Effector memory CD4-positive, alpha-beta T cell (primary cell): ENCODE measurements around the gene KCNK18.

Experiments
- DNase-seq, 3 donors: peaks; one replicate each; pipeline ENCODE4 v3.0.0-alpha.2; 2020
- H3K27ac ChIP-seq: 2 replicates; pipeline ENCODE4 v1.7.0; 2013; ENCODE audit warnings: mild to moderate bottlenecking, low read length, moderate library complexity; ENCODE audit not compliant: insufficient read depth, poor library complexity, severe bottlenecking
- H3K27me3 ChIP-seq: replicated peaks from 2 replicates; pipeline ENCODE4 v1.7.0; 2013; ENCODE audit warnings: mild to moderate bottlenecking, low read length; ENCODE audit not compliant: insufficient read depth, control insufficient read depth, poor library complexity, severe bottlenecking
- H3K36me3 ChIP-seq: 2 replicates; pipeline ENCODE4 v1.7.0; 2013; ENCODE audit warnings: mild to moderate bottlenecking, low read length, moderate library complexity; ENCODE audit not compliant: control insufficient read depth, insufficient read depth
- H3K4me1 ChIP-seq: 2 replicates; pipeline ENCODE4 v1.7.0; 2013; ENCODE audit warnings: low read length, mild to moderate bottlenecking; ENCODE audit not compliant: control insufficient read depth, insufficient read depth, poor library complexity, severe bottlenecking
- H3K4me3 ChIP-seq: 2 replicates; pipeline ENCODE4 v1.7.0; 2013; ENCODE audit warnings: low read length, low read depth, mild to moderate bottlenecking; ENCODE audit not compliant: insufficient read depth, poor library complexity, severe bottlenecking
- H3K9me3 ChIP-seq: 2 replicates; pipeline ENCODE4 v1.7.0; 2013; ENCODE audit warnings: mild to moderate bottlenecking, low read length, moderate library complexity; ENCODE audit not compliant: control insufficient read depth

Gene KCNK18

GRCh38 chr10:117188371-117188770 lies 8.9 kb upstream of the KCNK18 start:
- Histone ChIP-seq H3K4me3 (no peak overlapping the region), H3K4me1 (no peaks in the 10 kb centered on the region), H3K36me3 (no peaks in the 10 kb centered on the region), H3K27ac (no peak overlapping the region), H3K9me3 (peaks cover 3% of the 10 kb centered on the region), H3K27me3 (no peaks in the 10 kb centered on the region)
- DNase-seq = no peak

- Histone ChIP-seq H3K27me3 (no peaks in the 10 kb centered on the region), H3K27ac (no peak overlapping the region), H3K4me3 (no peak overlapping the region), H3K9me3 (peaks cover 3% of the 10 kb centered on the region), H3K4me1 (no peaks in the 10 kb centered on the region), H3K36me3 (no peaks in the 10 kb centered on the region)
- no peak for DNase-seq
Observed at GRCh38 chr10:117189557-117189956, 7.7 kb upstream of the KCNK18 start.

- Histone ChIP-seq H3K27ac (no peak overlapping the region), H3K4me3 (no peak overlapping the region), H3K4me1 (no peaks in the 10 kb centered on the region), H3K9me3 (no peaks in the 10 kb centered on the region), H3K36me3 (no peaks in the 10 kb centered on the region), H3K27me3 (no peaks in the 10 kb centered on the region)
- no peak for DNase-seq
Observed at GRCh38 chr10:117198088-117198487, 799 bp downstream of the KCNK18 start.

GRCh38 chr10:117201826-117202225 lies 4.5 kb downstream of the KCNK18 start:
- Histone ChIP-seq H3K4me3 (no peak overlapping the region), H3K36me3 (no peaks in the 10 kb centered on the region), H3K4me1 (no peaks in the 10 kb centered on the region), H3K27me3 (no peaks in the 10 kb centered on the region), H3K27ac (no peak overlapping the region), H3K9me3 (no peaks in the 10 kb centered on the region)
- no peak for DNase-seq

GRCh38 chr10:117204316-117204715 lies 7.0 kb downstream of the KCNK18 start:
- H3K36me3 ChIP-seq = no peaks in the 10 kb centered on the region
- H3K27me3 ChIP-seq = no peaks in the 10 kb centered on the region
- no peaks in the 10 kb centered on the region for H3K4me1 ChIP-seq
- no peak for DNase-seq
- no peak overlapping the region for H3K27ac ChIP-seq
- H3K9me3 ChIP-seq = no peaks in the 10 kb centered on the region
- H3K4me3 ChIP-seq = no peak overlapping the region

- no peak for DNase-seq
- peaks cover 9% of the 10 kb centered on the region for H3K27me3 ChIP-seq
- H3K4me3 ChIP-seq = no peak overlapping the region
- peaks cover 4% of the 10 kb centered on the region for H3K4me1 ChIP-seq
- H3K27ac ChIP-seq = no peak overlapping the region
- no peaks in the 10 kb centered on the region for H3K9me3 ChIP-seq
- H3K36me3 ChIP-seq = no peaks in the 10 kb centered on the region
Observed at GRCh38 chr10:117212176-117212575, 14.9 kb downstream of the KCNK18 start.

- Histone ChIP-seq H3K4me1 (peaks cover 4% of the 10 kb centered on the region), H3K9me3 (no peaks in the 10 kb centered on the region), H3K4me3 (no peak overlapping the region), H3K27ac (no peak overlapping the region), H3K36me3 (no peaks in the 10 kb centered on the region), H3K27me3 (peaks cover 9% of the 10 kb centered on the region)
- no peak for DNase-seq
Observed at GRCh38 chr10:117214401-117214800, 17.1 kb downstream of the KCNK18 start.

- H3K4me3 ChIP-seq = no peak overlapping the region
- H3K9me3 ChIP-seq = no peaks in the 10 kb centered on the region
- peaks cover 4% of the 10 kb centered on the region for H3K4me1 ChIP-seq
- H3K27ac ChIP-seq = no peak overlapping the region
- peaks cover 9% of the 10 kb centered on the region for H3K27me3 ChIP-seq
- H3K36me3 ChIP-seq = no peaks in the 10 kb centered on the region
- no peak for DNase-seq
Observed at GRCh38 chr10:117215079-117215478, 17.8 kb downstream of the KCNK18 start.

GRCh38 chr10:117216028-117216427 lies 18.7 kb downstream of the KCNK18 start:
- Histone ChIP-seq H3K36me3 (no peaks in the 10 kb centered on the region), H3K4me3 (no peak overlapping the region), H3K27me3 (peaks cover 9% of the 10 kb centered on the region), H3K27ac (no peak overlapping the region), H3K4me1 (peaks cover 4% of the 10 kb centered on the region), H3K9me3 (no peaks in the 10 kb centered on the region)
- no peak for DNase-seq

GRCh38 chr10:117216611-117217195 lies 19.4 kb downstream of the KCNK18 start:
- H3K4me3 ChIP-seq = peak overlapping the region; percentile 60
- H3K27me3 ChIP-seq = peaks cover 9% of the 10 kb centered on the region
- no peaks in the 10 kb centered on the region for H3K36me3 ChIP-seq
- DNase-seq = peak; percentile 28 to 48 (median 28)
- no peak overlapping the region for H3K27ac ChIP-seq
- H3K9me3 ChIP-seq = no peaks in the 10 kb centered on the region
- peaks cover 4% of the 10 kb centered on the region for H3K4me1 ChIP-seq
